ENCODE results near the gene MBD2. TPM values are rescaled to one million over a fixed set of nuclear protein-coding genes. Genes with fewer than 3 reads are reported as not detected.

The MBD2 gene
- total RNA-seq, 1 experiment from 2014 or later, result 79.1 TPM

DNA sequence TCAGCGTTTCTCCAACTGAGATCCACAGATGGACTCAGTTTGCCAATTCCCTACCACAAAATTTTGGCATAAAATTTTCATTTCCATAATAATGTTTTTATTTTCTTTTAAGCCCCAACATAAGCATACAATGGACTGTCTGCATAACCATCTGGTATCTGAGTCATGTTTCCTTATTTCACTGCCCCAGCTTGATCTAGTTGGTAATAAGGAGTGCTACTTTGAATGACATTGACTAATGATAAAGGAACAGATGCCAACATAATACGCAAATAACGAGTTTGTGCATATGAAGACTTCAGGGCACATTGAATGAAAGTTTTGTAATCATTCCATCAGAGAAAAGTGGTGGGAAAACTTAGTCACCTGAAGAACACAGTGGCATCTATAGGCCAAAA lies 8.8 kb upstream of the MBD2 start:
- RAD21 ChIA-PET (ENCODE audit: low non-redundant PET in 1 of 2, low total read pairs in 2 of 2, uncharacterized antibody in 2 of 2, unreplicated experiment in 2 of 2), result no interaction called here
- Histone ChIP-seq H3K9me3 (ENCODE audit: control insufficient read depth in 1 of 2, insufficient read depth in 1 of 2, low read depth in 1 of 2, low read length in 2 of 2) (no peaks in the 10 kb centered on the region), H3K9ac (ENCODE audit: low read length) (no peak overlapping the region), H3K4me3 (replicated peaks in 1 of 2; ENCODE audit: low read depth in 1 of 2, low read length in 2 of 2) (no peak overlapping the region), H3K9me2 (ENCODE audit: insufficient read depth) (no peaks in the 10 kb centered on the region), H3K27ac (ENCODE audit: low read depth, low read length) (no peak overlapping the region), H3K36me3 (ENCODE audit: control insufficient read depth in 1 of 2, insufficient read depth in 2 of 2, low read length in 2 of 2) (no peaks in the 10 kb centered on the region), H3K4me2 (ENCODE audit: low read length) (no peak overlapping the region), H3K4me1 (ENCODE audit: control insufficient read depth in 1 of 2, insufficient read depth in 2 of 2, low read length in 2 of 2) (no peaks in the 10 kb centered on the region), H3K79me2 (ENCODE audit: insufficient read depth, low read length) (no peaks in the 10 kb centered on the region), H3K27me3 (ENCODE audit: insufficient read depth, low read length) (no peaks in the 10 kb centered on the region), H2AFZ (ENCODE audit: low read depth, low read length, poor library complexity, severe bottlenecking) (no peak overlapping the region), H4K20me1 (ENCODE audit: insufficient read depth) (no peaks in the 10 kb centered on the region)
- no peak for ATAC-seq
- no TSS peak for BruUV-seq (replicated peaks)
- TF ChIP-seq POLR2AphosphoS5 (IDR thresholded peaks at IDR 0.05; ENCODE audit: low read depth, low read length) (no peak), SP1 (IDR thresholded peaks at IDR 0.05; ENCODE audit: low read depth) (no peak), RAD21 (IDR thresholded peaks at IDR 0.05; ENCODE audit: low read depth) (no peak), ATF3 (IDR thresholded peaks at IDR 0.05) (no peak), SRF (IDR thresholded peaks at IDR 0.05; ENCODE audit: low read depth) (no peak), EZH2 (IDR thresholded peaks at IDR 0.05) (no peak), EGR1 (IDR thresholded peaks at IDR 0.05; ENCODE audit: low read depth) (no peak), SIN3A (IDR thresholded peaks at IDR 0.05; ENCODE audit: low read depth) (no peak), TCF7L2 (IDR thresholded peaks at IDR 0.05; ENCODE audit: borderline replicate concordance, extremely low read depth, insufficient read depth, insufficient read length) (no peak), JUND (IDR thresholded peaks at IDR 0.05) (no peak), ELF1 (IDR thresholded peaks at IDR 0.05; ENCODE audit: borderline replicate concordance, low read depth) (no peak), CBX3 (IDR thresholded peaks at IDR 0.05; ENCODE audit: low read depth) (no peak)
- TF ChIP-seq, protein P1, sequence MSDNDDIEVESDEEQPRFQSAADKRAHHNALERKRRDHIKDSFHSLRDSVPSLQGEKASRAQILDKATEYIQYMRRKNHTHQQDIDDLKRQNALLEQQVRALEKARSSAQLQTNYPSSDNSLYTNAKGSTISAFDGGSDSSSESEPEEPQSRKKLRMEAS (IDR thresholded peaks at IDR 0.05), result no peak
- TF ChIP-seq, protein P2, sequence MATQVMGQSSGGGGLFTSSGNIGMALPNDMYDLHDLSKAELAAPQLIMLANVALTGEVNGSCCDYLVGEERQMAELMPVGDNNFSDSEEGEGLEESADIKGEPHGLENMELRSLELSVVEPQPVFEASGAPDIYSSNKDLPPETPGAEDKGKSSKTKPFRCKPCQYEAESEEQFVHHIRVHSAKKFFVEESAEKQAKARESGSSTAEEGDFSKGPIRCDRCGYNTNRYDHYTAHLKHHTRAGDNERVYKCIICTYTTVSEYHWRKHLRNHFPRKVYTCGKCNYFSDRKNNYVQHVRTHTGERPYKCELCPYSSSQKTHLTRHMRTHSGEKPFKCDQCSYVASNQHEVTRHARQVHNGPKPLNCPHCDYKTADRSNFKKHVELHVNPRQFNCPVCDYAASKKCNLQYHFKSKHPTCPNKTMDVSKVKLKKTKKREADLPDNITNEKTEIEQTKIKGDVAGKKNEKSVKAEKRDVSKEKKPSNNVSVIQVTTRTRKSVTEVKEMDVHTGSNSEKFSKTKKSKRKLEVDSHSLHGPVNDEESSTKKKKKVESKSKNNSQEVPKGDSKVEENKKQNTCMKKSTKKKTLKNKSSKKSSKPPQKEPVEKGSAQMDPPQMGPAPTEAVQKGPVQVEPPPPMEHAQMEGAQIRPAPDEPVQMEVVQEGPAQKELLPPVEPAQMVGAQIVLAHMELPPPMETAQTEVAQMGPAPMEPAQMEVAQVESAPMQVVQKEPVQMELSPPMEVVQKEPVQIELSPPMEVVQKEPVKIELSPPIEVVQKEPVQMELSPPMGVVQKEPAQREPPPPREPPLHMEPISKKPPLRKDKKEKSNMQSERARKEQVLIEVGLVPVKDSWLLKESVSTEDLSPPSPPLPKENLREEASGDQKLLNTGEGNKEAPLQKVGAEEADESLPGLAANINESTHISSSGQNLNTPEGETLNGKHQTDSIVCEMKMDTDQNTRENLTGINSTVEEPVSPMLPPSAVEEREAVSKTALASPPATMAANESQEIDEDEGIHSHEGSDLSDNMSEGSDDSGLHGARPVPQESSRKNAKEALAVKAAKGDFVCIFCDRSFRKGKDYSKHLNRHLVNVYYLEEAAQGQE (IDR thresholded peaks at IDR 0.05; ENCODE audit: low read depth), result no peak
- POLR2A ChIA-PET, result interaction anchor here (1.2 kb wide), 1 partner anchor 37 kb away, joined by 3 read pairs; no protein-coding TSS in a partner anchor
- no peak for DNase-seq (ENCODE audit: low read depth, low spot score)
- CTCF ChIA-PET, result no interaction called here
- intact Hi-C loops (cut with micrococcal nuclease), result no loop called here

Measured in HCT116 (cell line).